Measurements from ENCODE around the gene NUP42.

The NUP42 gene

DNA sequence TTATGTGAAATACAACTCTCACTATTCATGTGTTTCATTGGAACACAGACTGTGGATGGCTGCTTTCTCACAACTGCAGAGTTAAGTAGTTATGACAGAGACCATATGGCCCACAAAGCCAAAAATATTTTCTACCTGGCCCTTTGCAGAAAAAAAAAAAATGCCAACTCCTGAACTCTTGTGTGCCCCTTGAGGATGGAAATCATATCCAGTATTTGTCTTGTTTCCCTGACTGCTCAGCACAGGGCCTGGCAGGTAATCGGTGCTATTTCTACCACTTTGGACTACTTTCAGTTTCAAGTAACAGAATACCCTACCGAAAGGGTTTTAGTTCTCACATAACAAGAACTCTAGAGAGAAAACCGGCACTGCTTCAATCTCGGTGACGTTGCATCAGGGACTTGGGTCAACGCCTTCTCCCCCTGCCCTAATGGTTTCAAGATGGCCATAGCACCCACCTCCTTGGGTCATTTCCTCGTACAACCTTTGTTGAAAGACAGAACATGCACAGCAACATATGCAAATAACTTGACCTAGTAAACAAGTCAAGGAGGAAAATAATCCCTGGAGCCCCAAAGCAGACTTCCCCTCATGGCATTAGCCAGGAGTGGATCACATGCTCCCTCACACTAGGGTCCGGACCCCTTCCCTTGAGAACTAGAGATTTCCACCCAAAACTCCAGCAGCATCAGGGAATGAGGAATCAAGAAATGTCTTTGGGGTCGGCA lies 52.9 kb downstream of the NUP42 start:
- DNase-seq (ENCODE audit: low read depth), result no peak

DNA sequence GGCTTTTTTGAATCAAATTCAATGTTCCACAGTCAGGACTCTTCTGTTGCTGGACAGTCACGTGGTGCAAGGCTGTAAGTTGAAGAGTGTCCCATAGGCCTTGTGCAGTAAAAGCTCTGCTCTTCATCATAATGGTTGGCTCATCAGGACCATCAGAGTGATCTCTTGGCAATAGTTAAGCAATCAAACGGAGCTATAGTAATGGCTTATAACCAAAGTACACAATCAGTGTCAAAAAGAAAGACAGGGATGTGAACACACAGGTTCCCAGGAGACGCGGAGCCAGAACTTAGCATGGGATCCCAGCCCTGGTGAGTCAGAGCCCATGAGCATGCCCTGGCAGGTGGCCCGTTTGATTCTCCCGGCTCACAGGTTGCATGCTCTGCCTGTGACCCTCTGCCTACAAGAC lies 54.0 kb downstream of the NUP42 start:
- no peak for DNase-seq (ENCODE audit: low read depth)

DNA sequence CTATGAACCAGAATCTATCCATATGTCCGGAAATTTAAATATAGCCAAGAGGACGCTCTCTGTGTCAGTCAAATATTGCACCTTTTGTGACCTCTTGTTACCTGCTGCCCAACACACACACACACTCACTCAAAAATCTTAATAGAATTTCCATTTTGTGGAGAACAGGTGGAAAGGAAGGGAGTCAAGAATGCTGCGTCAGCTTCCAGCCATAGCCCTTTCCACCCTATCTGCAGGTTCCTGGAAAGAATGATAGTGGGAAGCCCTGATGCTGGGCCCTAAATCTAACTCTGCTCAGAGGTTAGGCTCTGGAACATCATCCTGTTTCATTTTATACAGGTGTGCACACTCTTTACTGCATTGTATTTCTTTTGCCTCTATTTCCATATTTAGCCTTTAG lies 55.2 kb downstream of the NUP42 start:
- no peak for DNase-seq (ENCODE audit: low read depth)

DNA sequence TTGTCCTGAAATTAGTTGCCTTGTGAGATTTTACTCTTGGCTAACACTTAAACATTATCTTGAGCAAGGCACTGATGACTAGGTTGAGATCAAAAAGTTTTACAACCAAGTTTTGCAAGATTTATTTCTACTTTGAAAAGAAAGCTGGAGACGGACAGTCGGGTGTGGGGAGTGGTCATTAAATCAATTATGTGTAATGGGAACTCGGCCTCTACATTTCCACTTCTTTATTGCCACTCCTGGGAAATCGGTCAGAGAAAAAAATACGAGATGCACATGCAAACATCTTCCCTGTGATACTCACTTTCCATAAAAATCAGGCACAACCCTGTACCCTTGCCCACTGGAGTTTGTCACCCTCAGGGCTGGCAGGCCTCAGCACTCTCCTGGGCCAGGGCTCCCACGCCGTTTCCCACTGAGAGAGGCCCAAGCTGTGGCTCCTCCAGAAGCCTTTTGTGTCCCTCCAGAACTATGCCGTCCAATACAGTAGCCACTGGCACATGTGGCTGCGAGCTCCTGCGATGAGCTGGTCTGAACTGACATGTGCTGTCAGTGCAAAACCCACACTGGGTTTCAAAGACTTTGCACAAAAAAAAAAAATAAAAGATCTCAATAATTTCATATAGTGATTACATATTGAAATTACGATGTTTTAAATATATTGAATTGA lies 57.3 kb downstream of the NUP42 start:
- no peak for DNase-seq (ENCODE audit: low read depth)

DNA sequence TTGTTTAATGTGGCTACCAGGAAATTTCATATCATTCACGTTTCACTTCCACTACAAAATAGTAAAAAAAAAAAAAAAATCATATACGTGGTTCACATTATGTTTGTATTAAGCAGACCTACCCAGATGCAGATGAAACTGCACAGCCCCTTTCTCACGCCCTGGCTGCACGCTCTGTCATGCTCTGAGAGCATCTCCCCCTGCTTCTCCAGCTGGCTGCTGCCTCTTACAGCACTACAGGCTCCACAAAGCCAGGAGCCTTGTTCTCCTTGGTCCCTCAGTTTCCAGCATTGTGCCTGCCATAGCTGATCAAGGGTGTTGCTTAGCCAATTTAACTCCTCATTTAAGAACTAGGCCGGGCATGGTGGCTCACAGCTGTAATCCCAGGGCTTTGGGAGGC lies 57.9 kb downstream of the NUP42 start:
- DNase-seq (ENCODE audit: low read depth), result no peak

DNA sequence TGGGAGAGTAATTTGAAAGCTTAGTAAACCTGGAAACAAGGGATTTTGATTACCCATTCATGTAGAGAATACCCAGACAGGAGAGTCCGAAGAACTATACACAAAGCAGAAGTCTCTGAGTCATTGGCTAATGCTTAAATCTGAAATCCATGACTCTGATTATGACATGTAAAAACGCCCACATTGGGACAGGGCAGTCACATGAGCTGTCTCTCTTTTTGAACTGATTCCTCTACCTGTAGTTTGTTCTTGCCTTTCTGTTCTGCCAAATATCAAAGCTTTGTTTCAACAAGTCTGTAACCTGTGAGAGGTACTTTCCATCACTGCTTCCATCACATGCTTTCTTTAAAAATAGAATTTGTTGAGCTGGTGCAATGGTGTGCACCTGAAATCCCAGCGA lies 60.5 kb downstream of the NUP42 start:
- DNase-seq (ENCODE audit: low read depth), result no peak

DNA sequence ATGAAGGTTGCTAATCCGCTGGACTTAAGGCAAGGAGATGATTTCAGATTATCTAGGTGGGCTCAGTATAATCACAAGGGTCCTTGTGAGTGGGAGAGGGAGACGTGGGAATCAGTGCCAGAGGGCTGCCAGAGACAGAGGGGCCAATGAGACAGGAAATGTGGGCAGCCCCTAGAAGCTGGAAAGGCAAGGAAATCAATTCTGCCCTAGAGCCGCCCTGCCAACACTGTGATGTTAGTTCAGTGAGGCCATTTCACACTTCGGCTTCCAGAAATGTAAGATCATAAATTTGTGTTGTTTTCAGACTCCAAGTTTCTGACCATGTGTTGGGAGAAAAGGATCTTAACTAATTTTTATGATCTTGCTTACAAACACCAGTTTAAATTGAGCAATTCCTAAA lies 61.1 kb downstream of the NUP42 start:
- DNase-seq (ENCODE audit: low read depth), result no peak

DNA sequence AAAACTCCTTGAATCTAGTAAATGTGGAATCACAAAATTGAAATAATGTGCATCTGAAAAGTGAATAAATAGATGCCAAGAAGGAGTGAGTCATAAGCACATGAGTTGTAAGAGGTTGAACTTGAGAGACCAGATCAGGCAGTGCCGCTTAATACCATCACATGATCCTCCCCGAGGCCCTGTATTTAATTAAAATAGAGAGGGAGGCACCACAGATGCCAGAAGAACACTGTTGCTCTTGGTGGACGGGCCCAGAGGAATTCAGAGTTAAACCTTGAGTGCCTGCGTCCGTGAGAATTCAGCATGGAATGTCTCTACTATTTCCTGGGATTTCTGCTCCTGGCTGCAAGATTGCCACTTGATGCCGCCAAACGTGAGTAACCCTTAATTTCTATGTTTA lies 64.7 kb downstream of the NUP42 start, which contains the start of gene GPNMB:
Gene GPNMB, plus strand, starts transcription at position 221 of the 400 bp plus-strand sequence. Its CDS starts 83 bp downstream, at position 304.
- DNase-seq (ENCODE audit: low read depth), result no peak

DNA sequence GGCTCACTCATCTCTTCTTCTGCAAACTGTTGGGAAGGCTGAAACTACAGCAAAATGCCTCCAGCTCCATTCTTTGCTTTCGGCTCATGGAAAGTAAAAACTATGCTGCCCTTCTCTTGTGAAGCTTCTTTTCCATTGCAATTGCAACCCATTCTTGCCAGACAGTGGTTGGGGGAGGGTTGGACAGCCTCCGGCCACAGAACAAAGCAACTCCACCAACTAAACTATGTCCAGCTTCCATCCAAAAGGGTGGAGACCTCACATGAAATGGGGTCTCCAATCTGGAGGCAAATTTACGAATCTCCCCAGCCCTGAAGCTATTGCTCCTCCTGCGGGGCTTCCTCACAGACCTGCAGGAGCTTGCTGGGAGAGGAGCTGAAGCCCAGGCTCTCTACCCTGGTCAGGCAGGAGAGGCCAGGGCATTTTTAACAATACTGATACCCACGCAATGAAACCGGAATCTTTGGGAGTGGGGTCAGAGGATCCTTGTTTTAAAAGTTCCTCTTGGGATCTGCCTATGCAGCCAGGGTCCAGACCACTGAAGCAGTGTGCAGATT lies 65.3 kb downstream of the NUP42 start:
- no peak for DNase-seq (ENCODE audit: low read depth)

DNA sequence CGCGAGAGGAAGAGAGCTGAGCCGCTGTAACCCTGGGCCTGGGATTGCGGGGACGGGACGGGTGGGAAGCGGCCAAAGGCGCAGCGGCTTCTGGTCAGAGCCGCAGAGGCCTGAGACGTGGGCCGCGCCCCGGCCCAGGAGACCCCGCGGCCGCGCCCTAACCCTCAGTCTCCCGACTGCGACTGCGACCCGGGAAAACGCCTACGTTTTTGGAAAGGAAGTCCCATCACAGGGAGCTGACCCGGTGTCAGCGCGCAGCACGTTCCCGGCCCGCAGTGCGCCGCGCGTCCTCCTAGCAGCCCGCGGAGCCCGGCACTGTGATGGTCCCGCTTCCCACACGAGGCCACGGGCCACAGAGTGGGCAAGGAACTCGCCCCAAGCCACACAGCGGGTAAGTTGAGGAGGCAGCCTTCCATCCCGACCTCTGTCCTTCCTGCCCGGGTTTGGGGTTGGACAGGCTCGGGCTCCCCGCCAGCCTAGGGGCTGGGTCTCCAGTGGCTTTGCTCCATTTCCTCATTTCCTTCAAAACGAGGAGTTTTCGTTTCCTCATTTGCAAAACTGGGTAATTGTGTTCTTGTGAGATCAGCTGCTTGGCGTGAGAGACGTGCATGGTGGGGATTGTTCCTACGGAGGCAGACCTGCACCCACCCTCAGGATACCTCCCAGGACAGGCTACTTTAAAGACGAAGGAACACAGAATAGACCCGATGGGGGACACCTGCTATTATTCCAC lies 65.9 kb downstream of the NUP42 start:
- no peak for DNase-seq (ENCODE audit: low read depth)

DNA sequence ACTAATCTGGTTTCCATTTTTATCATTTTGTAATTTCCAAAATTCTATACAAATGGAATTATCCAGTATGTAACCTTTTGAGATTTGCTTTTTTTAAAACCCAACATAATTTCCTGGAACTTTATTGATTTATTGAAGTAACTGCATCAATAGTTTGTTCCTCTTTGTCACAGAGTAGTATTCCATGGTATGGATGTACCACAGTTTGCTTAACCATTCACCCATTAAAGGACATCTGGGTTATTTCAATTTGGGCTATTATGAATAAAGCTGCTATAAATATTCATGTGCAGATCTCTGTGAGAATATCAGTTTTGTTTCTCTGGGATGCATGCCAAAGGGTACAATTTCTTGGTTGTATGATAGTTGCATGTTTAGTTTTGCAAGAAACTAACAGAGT lies 67.6 kb downstream of the NUP42 start:
- no peak for DNase-seq (ENCODE audit: low read depth)

All from stimulated activated CD8-positive, alpha-beta memory T cell treated with anti-CD3 and anti-CD28 coated beads, Interleukin-4, amount 100 ng/mL, for 24 hours (primary cell).